HG03520 (cell line): ENCODE measurements around the gene MGRN1.

Source experiments
- ATAC-seq: cut with Tn5 transposase; IDR thresholded peaks from one replicate; pipeline ENCODE4 v1.9.1; 2021; ENCODE audit warnings: mild to moderate bottlenecking, moderate library complexity; ENCODE audit not compliant: unreplicated experiment

Gene MGRN1

GRCh38 chr16:4685776-4686496 is 61.3 kb downstream of the MGRN1 start:
- no peak for ATAC-seq

- no peak for ATAC-seq
Observed at GRCh38 chr16:4686497-4687210, 62.0 kb downstream of the MGRN1 start.

GRCh38 chr16:4687416-4687815 is 62.8 kb downstream of the MGRN1 start:
- ATAC-seq, result no peak

- no peak for ATAC-seq
Observed at GRCh38 chr16:4687946-4688673, 63.5 kb downstream of the MGRN1 start.

GRCh38 chr16:4688674-4689045 is 64.0 kb downstream of the MGRN1 start:
- ATAC-seq, result no peak

GRCh38 chr16:4689091-4689671 is 64.6 kb downstream of the MGRN1 start:
- no peak for ATAC-seq

- ATAC-seq, result no peak
Observed at GRCh38 chr16:4689864-4690704, 65.5 kb downstream of the MGRN1 start.

GRCh38 chr16:4690946-4691665 is 66.5 kb downstream of the MGRN1 start:
- ATAC-seq, result no peak

- no peak for ATAC-seq
Observed at GRCh38 chr16:4691666-4692412, 67.2 kb downstream of the MGRN1 start.

GRCh38 chr16:4692460-4693295 is 68.1 kb downstream of the MGRN1 start:
- ATAC-seq, result peak; percentile 4

- ATAC-seq, result peak; percentile 91
Observed at GRCh38 chr16:4693296-4693955, 68.8 kb downstream of the MGRN1 start, which contains the start of gene NUDT16L1. NUDT16L1 (plus strand) TSS chr16:4693562; CDS start chr16:4693727, 165 bp downstream.

- ATAC-seq, result no peak
Observed at GRCh38 chr16:4693956-4694641, 69.5 kb downstream of the MGRN1 start.

GRCh38 chr16:4694642-4695451 is 70.2 kb downstream of the MGRN1 start:
- no peak for ATAC-seq

GRCh38 chr16:4695473-4696171 is 71.0 kb downstream of the MGRN1 start:
- ATAC-seq, result no peak

- ATAC-seq, result no peak
Observed at GRCh38 chr16:4696172-4696904, 71.7 kb downstream of the MGRN1 start.
